Chondrocyte (in vitro differentiated cells): Measurements from ENCODE around the gene MAD1L1. TPM values are rescaled to one million over a fixed set of nuclear protein-coding genes. Genes with fewer than 3 reads are reported as not detected.
A peak's percentile ranks its signal among the peaks of the same experiment; 100 is the strongest.

Source experiments
- DNase-seq: peaks from one replicate; pipeline ENCODE4 v3.0.0; 2021; ENCODE audit warnings: mixed read lengths, low spot score
- H3K27ac Mint-ChIP-seq: one replicate; pipeline ENCODE4 v1.8.0; 2021; ENCODE audit warnings: mild to moderate bottlenecking, moderate library complexity, mixed read lengths; ENCODE audit not compliant: unreplicated experiment
- H3K27me3 Mint-ChIP-seq: 2 replicates; pipeline ENCODE4 v1.8.0; 2021; ENCODE audit warnings: low read depth, mixed read lengths
- H3K36me3 Mint-ChIP-seq: 2 replicates; pipeline ENCODE4 v1.8.0; 2021; ENCODE audit warnings: low read depth, mixed read lengths
- H3K4me1 Mint-ChIP-seq: 2 replicates; pipeline ENCODE4 v1.8.0; 2021; ENCODE audit warnings: low read depth, mild to moderate bottlenecking, mixed read lengths
- H3K4me3 Mint-ChIP-seq: one replicate; pipeline ENCODE4 v1.8.0; 2021; ENCODE audit warnings: mild to moderate bottlenecking, moderate library complexity, mixed read lengths; ENCODE audit not compliant: unreplicated experiment
- H3K9me3 Mint-ChIP-seq: 2 replicates; pipeline ENCODE4 v1.8.0; 2021; ENCODE audit warnings: low read depth, mixed read lengths
- CTCF ChIP-seq: fragments of 200-600 bp; sonication (generic); IDR thresholded peaks from 2 replicates; pipeline ENCODE4 v1.5.0; 2021; ENCODE audit warnings: antibody characterized with exemption, mild to moderate bottlenecking, moderate library complexity
- total RNA-seq: library from RNA; stranded (reverse); gene quantifications from 3 replicates; pipeline ENCODE4 v1.2.1, GENCODE V29; 2021

MAD1L1 gene
- total RNA-seq, 1 donor from 2014 or later: 22.7 TPM

GRCh38 chr7:2103071-2103898 is 129.5 kb downstream of the MAD1L1 start:
- TF ChIP-seq CTCF: no peak
- Mint-ChIP-seq H3K9me3 (no peaks in the 10 kb centered on the region), H3K4me1 (peaks cover 36% of the 10 kb centered on the region)

GRCh38 chr7:2102375-2102723 is 130.4 kb downstream of the MAD1L1 start:
- H3K9me3 Mint-ChIP-seq: no peaks in the 10 kb centered on the region
- H3K27ac Mint-ChIP-seq: no peak overlapping the region
- peaks cover 6% of the 10 kb centered on the region for H3K36me3 Mint-ChIP-seq
- H3K4me1 Mint-ChIP-seq: peaks cover 32% of the 10 kb centered on the region
- H3K27me3 Mint-ChIP-seq: no peaks in the 10 kb centered on the region
- no peak for DNase-seq
- H3K4me3 Mint-ChIP-seq: no peak overlapping the region
- TF ChIP-seq CTCF: no peak

More at GRCh38 chr7:2103071-2103898, 129.5 kb downstream of the MAD1L1 start:
- peaks cover 6% of the 10 kb centered on the region for H3K36me3 Mint-ChIP-seq
- H3K4me3 Mint-ChIP-seq: no peak overlapping the region
- no peak for DNase-seq
- H3K27ac Mint-ChIP-seq: no peak overlapping the region
- H3K27me3 Mint-ChIP-seq: no peaks in the 10 kb centered on the region

GRCh38 chr7:2101630-2102374 is 130.9 kb downstream of the MAD1L1 start:
- H3K9me3 Mint-ChIP-seq: no peaks in the 10 kb centered on the region
- peaks cover 28% of the 10 kb centered on the region for H3K4me1 Mint-ChIP-seq
- no peak overlapping the region for H3K4me3 Mint-ChIP-seq
- H3K27me3 Mint-ChIP-seq: no peaks in the 10 kb centered on the region
- TF ChIP-seq CTCF: no peak
- H3K36me3 Mint-ChIP-seq: peaks cover 6% of the 10 kb centered on the region
- H3K27ac Mint-ChIP-seq: no peak overlapping the region
- DNase-seq: no peak

GRCh38 chr7:2100278-2101208 is 132.2 kb downstream of the MAD1L1 start:
- H3K27me3 Mint-ChIP-seq: no peaks in the 10 kb centered on the region
- H3K4me3 Mint-ChIP-seq: no peak overlapping the region
- peak; percentile 25 for TF ChIP-seq CTCF
- peaks cover 6% of the 10 kb centered on the region for H3K36me3 Mint-ChIP-seq
- no peak for DNase-seq
- peaks cover 26% of the 10 kb centered on the region for H3K4me1 Mint-ChIP-seq
- H3K9me3 Mint-ChIP-seq: no peaks in the 10 kb centered on the region
- H3K27ac Mint-ChIP-seq: no peak overlapping the region
